ENCODE measurements around the gene P4HA1. TPM values are rescaled to one million over a fixed set of nuclear protein-coding genes. Genes with fewer than 3 reads are reported as not detected.

Gene P4HA1
- total RNA-seq, 1 donor from 2014 or later, result 179 TPM

DNA sequence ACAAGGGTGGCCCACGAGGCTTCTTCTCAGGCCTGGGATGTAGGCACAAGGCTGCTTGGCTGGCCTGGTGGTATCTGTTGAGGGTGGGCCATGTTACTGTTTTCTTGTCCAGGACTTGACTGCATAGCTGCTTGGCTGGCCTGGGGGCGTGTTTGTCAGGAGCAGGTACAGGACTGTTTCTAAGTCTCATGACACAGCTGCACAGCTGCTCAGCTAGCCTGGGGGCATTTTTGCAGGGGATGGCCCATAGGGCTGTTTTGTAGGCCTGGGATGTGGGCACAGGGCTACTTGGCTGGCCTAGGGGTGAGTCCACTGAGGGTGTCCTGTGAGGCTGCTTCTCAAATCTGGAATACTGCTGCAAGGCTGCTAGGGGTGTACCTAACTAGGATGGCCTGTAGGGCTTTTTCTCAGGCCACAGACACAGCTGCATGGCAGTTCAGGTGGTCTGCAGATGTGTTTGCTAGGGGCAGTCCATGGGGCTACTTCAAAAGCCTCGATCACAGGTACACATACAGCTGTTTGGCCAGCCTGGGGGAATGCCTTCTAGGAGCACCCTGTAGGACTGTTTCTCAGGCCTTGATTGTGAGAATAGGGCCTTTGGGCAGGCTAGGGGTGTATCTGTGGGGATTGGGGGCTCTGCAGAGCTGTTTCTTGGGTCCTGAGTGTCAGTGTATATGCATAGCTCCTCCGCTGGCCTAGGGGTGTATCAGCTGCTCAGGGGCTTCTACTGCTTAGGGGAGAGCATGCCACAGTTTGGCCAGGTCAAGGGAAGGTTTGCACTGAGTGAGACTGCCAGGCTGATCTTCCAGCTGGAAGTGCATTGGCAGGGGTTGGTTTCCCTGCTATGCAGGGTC lies 115.4 kb downstream of the P4HA1 start:
- no peak for DNase-seq (ENCODE audit: low read depth)

DNA sequence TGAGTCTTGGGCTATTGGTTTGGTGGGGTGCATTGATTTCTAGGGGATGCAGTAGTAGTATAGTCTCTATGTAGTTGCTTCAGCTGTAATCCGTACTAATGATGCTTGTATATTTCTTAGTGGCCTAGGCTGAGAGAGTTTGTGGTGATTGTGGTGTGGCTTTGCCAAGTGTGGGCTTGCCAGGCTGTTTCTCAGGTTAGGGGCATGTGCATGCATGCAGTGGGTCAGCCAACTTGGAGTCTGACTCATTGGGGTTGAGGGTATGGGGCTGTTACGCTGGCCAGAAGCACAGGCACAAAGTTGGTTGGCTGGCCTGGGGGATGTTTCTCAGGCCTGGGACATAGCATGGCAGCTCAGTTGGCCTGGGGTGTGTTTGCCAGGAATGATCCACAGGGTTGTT lies 116.3 kb downstream of the P4HA1 start:
- DNase-seq (ENCODE audit: low read depth), result peak; percentile 22

DNA sequence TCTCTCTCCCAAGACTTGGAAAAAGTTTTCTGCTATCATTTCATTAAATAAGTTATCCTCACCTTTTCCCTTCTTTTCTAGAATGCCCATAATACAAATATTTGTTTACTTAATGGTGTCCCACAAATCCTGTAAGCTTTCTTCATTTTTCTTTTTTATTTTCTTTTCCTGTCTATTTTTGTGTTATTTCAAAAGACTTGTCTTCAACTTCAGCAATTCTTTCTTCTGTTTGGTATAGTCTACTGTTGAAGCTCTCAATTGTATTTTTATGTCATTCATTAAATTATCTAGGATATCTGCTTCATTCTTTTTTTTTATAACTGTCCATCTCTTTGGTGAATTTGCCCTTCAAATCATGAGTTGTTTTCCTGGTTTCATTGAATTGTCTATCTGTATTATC lies 117.0 kb downstream of the P4HA1 start:
- DNase-seq (ENCODE audit: low read depth), result no peak

DNA sequence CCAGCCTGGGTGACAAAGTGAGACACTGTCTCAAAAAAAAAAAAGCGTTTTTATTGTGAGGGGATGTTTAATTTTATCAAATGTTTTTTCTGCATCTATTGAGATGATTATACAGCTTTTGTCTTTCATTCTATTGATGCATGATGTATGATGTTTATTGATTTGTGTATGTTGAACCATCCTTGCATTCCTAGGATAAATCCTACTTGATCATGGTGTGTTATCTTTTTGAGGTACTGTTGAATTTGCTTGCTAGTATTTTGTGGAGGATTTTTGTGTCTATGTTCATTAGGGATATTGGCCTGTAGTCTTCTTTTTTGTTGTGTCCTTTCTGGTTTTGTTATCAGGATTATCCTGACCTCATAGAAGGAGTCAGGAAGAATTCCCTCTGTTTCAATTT lies 119.8 kb downstream of the P4HA1 start:
- no peak for DNase-seq (ENCODE audit: low read depth)

Other genes starting within 250 kb of the P4HA1 start
- gene OIT3, start 203.1 kb downstream of the P4HA1 start, total RNA-seq, result 0.21 and 0.51 TPM in 2 replicates
- not detected in 2 replicates for gene PLA2G12B, start 142.1 kb downstream of the P4HA1 start, total RNA-seq
- 2.6 and 4.6 TPM in 2 replicates for gene NUDT13, start 13.6 kb upstream of the P4HA1 start, total RNA-seq
- 31.3 and 32.7 TPM in 2 replicates for gene ECD, start 71.1 kb upstream of the P4HA1 start, total RNA-seq
- gene FAM149B1, start 71.3 kb upstream of the P4HA1 start, total RNA-seq, result 15.9 and 16.5 TPM in 2 replicates
- gene DNAJC9, start 150.4 kb upstream of the P4HA1 start, total RNA-seq, result 20.8 and 25.5 TPM in 2 replicates
- gene MRPS16, start 155.8 kb upstream of the P4HA1 start, total RNA-seq, result 88.7 and 89.9 TPM in 2 replicates

Measured in myocyte (in vitro differentiated cells).